Measurements from ENCODE around the gene DLGAP1. TPM values are rescaled to one million over a fixed set of nuclear protein-coding genes. Genes with fewer than 3 reads are reported as not detected.
A peak's percentile ranks its signal among the peaks of the same experiment; 100 is the strongest.

DLGAP1 gene
- total and polyA plus RNA-seq, 2 experiments from 2014 or later: 17.0 to 48.5 TPM

DNA sequence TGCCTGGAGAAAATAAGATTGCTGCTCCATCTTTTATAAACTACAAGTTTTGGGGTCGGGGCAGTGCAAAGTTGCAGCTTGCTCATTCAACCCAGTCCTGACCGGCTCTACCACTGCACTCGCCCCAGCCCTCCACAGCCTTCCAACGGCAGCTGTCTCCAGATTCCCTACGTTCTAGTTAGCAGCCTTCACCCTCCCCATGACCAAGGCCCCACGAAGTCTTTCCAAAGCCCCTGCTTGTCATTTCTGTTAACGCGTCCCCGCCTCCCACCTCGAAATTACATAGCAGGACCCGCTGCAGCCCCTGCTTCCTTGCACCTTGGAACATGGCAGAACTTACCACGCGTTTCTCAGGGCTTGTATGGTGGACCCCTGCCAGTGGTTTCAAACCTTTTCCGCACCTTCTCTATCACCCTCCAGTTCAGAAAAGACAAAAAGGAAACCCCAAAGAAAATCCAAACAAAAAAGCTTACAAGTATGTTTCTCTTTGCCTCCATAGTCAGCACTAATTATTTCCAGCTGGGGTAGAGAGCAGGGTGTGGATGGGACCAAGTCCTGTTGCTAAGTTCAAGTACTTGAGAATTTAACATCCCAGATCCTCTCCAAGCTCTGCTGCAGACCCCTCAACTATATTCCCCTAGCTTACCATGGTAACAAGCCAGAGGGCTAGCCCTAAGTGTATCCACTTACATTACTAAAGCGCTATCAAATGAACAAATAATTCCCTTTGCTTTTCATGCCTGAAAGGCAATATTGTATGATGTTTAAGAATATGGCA is 843.6 kb downstream of the DLGAP1 start (continued):
- TF ChIP-seq, protein P1, sequence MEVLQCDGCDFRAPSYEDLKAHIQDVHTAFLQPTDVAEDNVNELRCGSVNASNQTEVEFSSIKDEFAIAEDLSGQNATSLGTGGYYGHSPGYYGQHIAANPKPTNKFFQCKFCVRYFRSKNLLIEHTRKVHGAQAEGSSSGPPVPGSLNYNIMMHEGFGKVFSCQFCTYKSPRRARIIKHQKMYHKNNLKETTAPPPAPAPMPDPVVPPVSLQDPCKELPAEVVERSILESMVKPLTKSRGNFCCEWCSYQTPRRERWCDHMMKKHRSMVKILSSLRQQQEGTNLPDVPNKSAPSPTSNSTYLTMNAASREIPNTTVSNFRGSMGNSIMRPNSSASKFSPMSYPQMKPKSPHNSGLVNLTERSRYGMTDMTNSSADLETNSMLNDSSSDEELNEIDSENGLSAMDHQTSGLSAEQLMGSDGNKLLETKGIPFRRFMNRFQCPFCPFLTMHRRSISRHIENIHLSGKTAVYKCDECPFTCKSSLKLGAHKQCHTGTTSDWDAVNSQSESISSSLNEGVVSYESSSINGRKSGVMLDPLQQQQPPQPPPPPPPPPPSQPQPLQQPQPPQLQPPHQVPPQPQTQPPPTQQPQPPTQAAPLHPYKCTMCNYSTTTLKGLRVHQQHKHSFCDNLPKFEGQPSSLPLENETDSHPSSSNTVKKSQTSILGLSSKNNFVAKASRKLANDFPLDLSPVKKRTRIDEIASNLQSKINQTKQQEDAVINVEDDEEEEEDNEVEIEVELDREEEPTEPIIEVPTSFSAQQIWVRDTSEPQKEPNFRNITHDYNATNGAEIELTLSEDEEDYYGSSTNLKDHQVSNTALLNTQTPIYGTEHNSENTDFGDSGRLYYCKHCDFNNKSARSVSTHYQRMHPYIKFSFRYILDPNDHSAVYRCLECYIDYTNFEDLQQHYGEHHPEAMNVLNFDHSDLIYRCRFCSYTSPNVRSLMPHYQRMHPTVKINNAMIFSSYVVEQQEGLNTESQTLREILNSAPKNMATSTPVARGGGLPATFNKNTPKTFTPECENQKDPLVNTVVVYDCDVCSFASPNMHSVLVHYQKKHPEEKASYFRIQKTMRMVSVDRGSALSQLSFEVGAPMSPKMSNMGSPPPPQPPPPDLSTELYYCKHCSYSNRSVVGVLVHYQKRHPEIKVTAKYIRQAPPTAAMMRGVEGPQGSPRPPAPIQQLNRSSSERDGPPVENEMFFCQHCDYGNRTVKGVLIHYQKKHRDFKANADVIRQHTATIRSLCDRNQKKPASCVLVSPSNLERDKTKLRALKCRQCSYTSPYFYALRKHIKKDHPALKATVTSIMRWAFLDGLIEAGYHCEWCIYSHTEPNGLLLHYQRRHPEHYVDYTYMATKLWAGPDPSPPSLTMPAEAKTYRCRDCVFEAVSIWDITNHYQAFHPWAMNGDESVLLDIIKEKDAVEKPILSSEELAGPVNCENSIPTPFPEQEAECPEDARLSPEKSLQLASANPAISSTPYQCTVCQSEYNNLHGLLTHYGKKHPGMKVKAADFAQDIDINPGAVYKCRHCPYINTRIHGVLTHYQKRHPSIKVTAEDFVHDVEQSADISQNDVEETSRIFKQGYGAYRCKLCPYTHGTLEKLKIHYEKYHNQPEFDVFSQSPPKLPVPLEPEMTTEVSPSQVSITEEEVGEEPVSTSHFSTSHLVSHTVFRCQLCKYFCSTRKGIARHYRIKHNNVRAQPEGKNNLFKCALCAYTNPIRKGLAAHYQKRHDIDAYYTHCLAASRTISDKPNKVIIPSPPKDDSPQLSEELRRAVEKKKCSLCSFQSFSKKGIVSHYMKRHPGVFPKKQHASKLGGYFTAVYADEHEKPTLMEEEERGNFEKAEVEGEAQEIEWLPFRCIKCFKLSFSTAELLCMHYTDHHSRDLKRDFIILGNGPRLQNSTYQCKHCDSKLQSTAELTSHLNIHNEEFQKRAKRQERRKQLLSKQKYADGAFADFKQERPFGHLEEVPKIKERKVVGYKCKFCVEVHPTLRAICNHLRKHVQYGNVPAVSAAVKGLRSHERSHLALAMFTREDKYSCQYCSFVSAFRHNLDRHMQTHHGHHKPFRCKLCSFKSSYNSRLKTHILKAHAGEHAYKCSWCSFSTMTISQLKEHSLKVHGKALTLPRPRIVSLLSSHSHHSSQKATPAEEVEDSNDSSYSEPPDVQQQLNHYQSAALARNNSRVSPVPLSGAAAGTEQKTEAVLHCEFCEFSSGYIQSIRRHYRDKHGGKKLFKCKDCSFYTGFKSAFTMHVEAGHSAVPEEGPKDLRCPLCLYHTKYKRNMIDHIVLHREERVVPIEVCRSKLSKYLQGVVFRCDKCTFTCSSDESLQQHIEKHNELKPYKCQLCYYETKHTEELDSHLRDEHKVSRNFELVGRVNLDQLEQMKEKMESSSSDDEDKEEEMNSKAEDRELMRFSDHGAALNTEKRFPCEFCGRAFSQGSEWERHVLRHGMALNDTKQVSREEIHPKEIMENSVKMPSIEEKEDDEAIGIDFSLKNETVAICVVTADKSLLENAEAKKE (CRISPR knock-in tag; IDR thresholded peaks at IDR 0.05): no peak
- peak; percentile 51 for TF ChIP-seq POLR2AphosphoS5 (IDR thresholded peaks at IDR 0.05; ENCODE audit: low read depth)
- no peak for TF ChIP-seq ZNF114 (CRISPR knock-in tag; IDR thresholded peaks at IDR 0.05)

DNA sequence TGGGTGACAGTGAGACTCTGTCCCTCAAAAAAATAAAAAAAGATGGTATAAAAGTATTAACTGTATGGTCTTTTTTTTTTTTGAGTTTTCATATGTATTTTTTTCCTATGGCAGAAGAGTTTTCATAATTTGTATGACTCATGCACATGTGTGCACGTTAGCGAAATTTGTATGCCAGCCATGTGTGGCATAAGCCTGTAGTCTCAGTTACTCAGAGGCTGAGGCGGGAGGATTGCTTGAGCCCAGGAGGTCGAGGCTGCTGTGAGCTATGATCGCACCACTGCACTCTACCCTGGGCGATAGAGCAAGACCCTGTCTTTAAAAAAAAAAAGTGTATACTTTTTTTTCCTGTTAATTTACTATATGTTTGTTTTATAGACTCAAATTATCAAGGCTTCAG is 844.3 kb downstream of the DLGAP1 start:
- DNase-seq (ENCODE audit: low spot score) (no peak), ATAC-seq (no peak)
- peaks cover 21% of the 10 kb centered on the region for H3K79me2 ChIP-seq (replicated peaks; ENCODE audit: insufficient read depth)
- H3K36me3 Mint-ChIP-seq (ENCODE audit: low read depth): peaks cover 5% of the 10 kb centered on the region; the same call in 2 of the 3 replicates
- H3F3A ChIP-seq (replicated peaks; ENCODE audit: low read depth): peaks cover 21% of the 10 kb centered on the region
- no peak overlapping the region for H3K27ac Mint-ChIP-seq
- peaks cover 21% of the 10 kb centered on the region for H3K27me3 Mint-ChIP-seq (ENCODE audit: insufficient read depth, low read depth, poor library complexity)
- no peak overlapping the region for H3K4me3 ChIP-seq
- H3K27me3 ChIP-seq (ENCODE audit: insufficient read depth): no peaks in the 10 kb centered on the region
- H3K27ac ChIP-seq (ENCODE audit: low read depth): peak overlapping the region; percentile 83; the same call in 1 of the 2 replicates
- no peak overlapping the region for H2AFZ ChIP-seq
- peaks cover 49% of the 10 kb centered on the region for H3K4me1 ChIP-seq (ENCODE audit: insufficient read depth)
- H3K9me3 Mint-ChIP-seq: no peaks in the 10 kb centered on the region; the same call in 1 of the 3 replicates
- H3K4me2 ChIP-seq: no peak overlapping the region; the same call in 1 of the 2 replicates
- no peak overlapping the region for H3K4me3 Mint-ChIP-seq
- H3K36me3 ChIP-seq (ENCODE audit: insufficient read depth): peaks cover 4% of the 10 kb centered on the region; the same call in 1 of the 2 replicates
- no peaks in the 10 kb centered on the region for H3K9me2 ChIP-seq (ENCODE audit: insufficient read depth)
- peaks cover 45% of the 10 kb centered on the region for H3K4me1 Mint-ChIP-seq
- no peaks in the 10 kb centered on the region for H4K20me1 ChIP-seq (replicated peaks; ENCODE audit: insufficient read depth)
- TF ChIP-seq STAT1 (IDR thresholded peaks at IDR 0.05; ENCODE audit: unreplicated experiment) (no peak), CTCF (conservative IDR thresholded peaks at IDR 0.05; ENCODE audit: low read depth in 2 of 2) (no peak), EZH2 (IDR thresholded peaks at IDR 0.05; ENCODE audit: low read depth, unreplicated experiment) (no peak)
- TF ChIP-seq, protein P1 (CRISPR knock-in tag; IDR thresholded peaks at IDR 0.05): no peak

Measured in GM23338 (cell line).